ENCODE measurements around the gene CIRBP. TPM values are rescaled to one million over a fixed set of nuclear protein-coding genes. Genes with fewer than 3 reads are reported as not detected.

The CIRBP gene
- total RNA-seq, 2 donors from 2014 or later: 163 to 179 TPM

DNA sequence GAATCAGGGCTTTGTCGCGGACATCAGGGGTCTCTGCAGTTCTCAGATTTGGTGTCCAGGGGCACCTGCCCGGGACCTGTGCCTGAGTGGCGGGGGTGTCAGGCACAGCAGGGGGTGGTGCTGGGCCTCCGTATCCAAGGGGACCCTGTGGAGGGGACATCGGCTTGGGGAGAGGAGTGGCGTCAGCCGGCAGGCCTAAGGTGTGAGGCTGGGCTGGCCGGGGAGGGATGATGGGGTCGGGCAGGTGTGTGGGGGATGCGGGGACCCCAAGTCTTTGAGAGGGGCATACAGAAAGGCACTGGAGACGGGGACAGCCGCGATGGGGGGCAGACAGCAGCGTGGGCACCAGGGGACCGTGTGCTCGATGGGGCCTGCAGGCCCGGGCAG lies 19.1 kb downstream of the CIRBP start:
- peak overlapping the region; percentile 53 for H3K4me3 ChIP-seq
- TF ChIP-seq, protein P1, sequence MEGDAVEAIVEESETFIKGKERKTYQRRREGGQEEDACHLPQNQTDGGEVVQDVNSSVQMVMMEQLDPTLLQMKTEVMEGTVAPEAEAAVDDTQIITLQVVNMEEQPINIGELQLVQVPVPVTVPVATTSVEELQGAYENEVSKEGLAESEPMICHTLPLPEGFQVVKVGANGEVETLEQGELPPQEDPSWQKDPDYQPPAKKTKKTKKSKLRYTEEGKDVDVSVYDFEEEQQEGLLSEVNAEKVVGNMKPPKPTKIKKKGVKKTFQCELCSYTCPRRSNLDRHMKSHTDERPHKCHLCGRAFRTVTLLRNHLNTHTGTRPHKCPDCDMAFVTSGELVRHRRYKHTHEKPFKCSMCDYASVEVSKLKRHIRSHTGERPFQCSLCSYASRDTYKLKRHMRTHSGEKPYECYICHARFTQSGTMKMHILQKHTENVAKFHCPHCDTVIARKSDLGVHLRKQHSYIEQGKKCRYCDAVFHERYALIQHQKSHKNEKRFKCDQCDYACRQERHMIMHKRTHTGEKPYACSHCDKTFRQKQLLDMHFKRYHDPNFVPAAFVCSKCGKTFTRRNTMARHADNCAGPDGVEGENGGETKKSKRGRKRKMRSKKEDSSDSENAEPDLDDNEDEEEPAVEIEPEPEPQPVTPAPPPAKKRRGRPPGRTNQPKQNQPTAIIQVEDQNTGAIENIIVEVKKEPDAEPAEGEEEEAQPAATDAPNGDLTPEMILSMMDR (IDR thresholded peaks at IDR 0.05): no peak
- no peaks in the 10 kb centered on the region for H3K9me3 ChIP-seq
- peaks cover 17% of the 10 kb centered on the region for H3K27me3 ChIP-seq
- no peak overlapping the region for H3K9ac ChIP-seq (ENCODE audit: low read depth in 2 of 2, low read length in 2 of 2)
- no peak overlapping the region for H3K27ac ChIP-seq
- peaks cover 9% of the 10 kb centered on the region for H3K4me1 ChIP-seq
- intact Hi-C loops (cut with DNase I): loop anchor here (10.0 kb wide), 1 partner anchor 227 kb away; the partner anchor contains the start of gene ADAMTSL5
- no peaks in the 10 kb centered on the region for H3K36me3 ChIP-seq
- DNase-seq: no peak

DNA sequence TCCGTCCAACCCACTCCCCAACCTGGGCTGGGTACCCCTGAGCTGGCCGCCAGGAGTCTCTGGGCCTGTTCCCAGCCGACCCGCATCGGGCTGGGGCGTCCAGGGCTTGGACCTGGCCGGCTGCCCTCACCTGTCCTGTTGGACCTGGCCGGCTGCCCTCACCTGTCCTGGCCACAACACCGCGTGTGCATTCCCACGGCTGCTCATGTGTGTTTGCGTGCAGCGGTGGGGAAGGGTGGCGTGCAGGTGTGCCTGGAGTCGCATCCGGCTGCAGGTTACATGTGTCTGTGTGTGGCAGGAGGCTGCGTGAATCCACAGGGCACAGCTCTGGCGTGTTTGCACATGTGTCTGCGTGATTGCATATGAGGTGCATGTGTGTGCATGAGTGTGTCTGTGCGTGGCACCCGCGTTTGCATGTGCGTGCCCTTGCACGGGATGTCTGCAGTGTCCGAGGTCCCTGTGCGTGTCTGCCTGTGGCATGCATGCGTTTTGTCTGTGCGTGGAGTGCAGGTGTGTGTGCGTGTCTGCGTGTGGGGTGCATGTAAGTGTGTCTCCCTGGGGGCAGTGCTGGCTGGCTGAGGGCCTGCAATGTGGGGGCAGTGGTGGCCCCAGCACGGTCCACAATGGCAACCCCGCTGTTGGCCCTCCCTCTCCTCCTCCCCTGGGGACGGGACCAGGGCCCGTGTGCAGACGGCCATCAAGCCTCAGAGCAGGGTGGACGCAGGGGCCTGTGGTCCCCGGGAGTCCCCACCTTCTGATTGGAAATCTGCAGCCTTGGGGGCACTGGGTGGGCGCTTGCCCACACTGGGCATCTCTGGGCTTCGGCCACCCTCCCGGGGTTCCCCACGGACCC lies 19.9 kb downstream of the CIRBP start:
- TF ChIP-seq, protein P1 (IDR thresholded peaks at IDR 0.05): no peak
- Histone ChIP-seq H3K4me1 (peaks cover 6% of the 10 kb centered on the region), H3K36me3 (no peaks in the 10 kb centered on the region), H3K9me3 (no peaks in the 10 kb centered on the region), H3K9ac (ENCODE audit: low read depth in 2 of 2, low read length in 2 of 2) (peak overlapping the region in 1 of 2 donors; percentile 19), H3K4me3 (no peak overlapping the region), H3K27me3 (peaks cover 17% of the 10 kb centered on the region), H3K27ac (no peak overlapping the region)
- DNase-seq: no peak
- intact Hi-C loops (cut with DNase I): loop anchor here (10.0 kb wide), 1 partner anchor 226 kb away; the partner anchor contains the start of gene ADAMTSL5

DNA sequence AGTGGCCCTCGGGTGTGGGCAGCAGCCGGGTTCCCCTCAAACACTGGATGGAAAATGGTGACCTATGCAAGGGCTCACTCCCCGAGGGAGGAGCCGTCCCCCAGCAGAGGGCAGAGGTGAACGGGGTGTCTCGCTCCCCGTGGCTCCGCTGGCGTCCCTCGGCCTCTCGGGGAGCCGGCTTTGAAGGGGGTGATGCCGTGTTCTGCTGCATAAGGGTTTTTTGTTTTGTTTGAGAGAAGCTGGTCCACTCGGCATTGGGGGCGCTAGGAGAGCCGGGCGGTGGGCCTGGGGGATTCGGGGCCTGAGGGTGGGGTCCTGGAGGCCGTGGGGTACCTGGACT lies 20.5 kb downstream of the CIRBP start:
- Histone ChIP-seq H3K27ac (no peak overlapping the region), H3K27me3 (peaks cover 15% of the 10 kb centered on the region)

DNA sequence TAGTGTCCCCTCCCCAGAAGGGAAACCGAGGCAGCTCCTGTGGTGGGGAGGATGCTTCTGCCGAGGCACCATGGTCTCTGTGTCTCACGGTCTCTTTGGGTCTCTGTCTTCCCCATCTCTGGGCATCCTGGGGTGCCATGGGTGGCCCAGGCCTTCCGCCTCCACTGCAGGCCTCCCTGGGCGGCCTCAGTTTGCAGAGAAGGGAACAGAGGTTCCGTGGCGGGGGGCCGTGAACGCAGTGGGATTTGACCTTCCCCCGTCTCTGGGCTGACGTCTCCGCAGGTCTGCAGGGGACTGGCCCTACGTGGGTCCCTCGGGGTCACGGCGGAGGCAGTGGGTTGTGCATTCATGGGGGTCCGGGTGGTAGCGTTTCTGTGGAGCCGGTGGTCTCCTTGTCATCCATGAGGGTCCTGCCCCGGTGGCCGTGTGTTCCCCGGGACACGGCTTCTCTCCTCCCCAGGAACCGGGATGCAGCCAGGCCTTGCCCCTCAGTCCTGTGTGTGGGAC lies 21.1 kb downstream of the CIRBP start:
- no peaks in the 10 kb centered on the region for H3K36me3 ChIP-seq
- peak overlapping the region; percentile 12 for H3K4me3 ChIP-seq
- peak overlapping the region; percentile 73 for H3K27ac ChIP-seq
- TF ChIP-seq, protein P1 (IDR thresholded peaks at IDR 0.05): no peak
- peaks cover 14% of the 10 kb centered on the region for H3K27me3 ChIP-seq
- no peaks in the 10 kb centered on the region for H3K9me3 ChIP-seq
- H3K9ac ChIP-seq (ENCODE audit: low read depth in 2 of 2, low read length in 2 of 2): no peak overlapping the region
- no peak for DNase-seq
- intact Hi-C loops (cut with DNase I): no loop called here
- peaks cover 6% of the 10 kb centered on the region for H3K4me1 ChIP-seq

More for the DNA sequence above, 20.5 kb downstream of the CIRBP start:
- intact Hi-C loops (cut with DNase I): loop anchor here (10.0 kb wide), 1 partner anchor 225 kb away; the partner anchor contains the start of gene ADAMTSL5
- Histone ChIP-seq H3K9me3 (no peaks in the 10 kb centered on the region), H3K4me1 (peaks cover 6% of the 10 kb centered on the region), H3K36me3 (no peaks in the 10 kb centered on the region), H3K4me3 (no peak overlapping the region), H3K9ac (ENCODE audit: low read depth in 2 of 2, low read length in 2 of 2) (no peak overlapping the region)
- DNase-seq: no peak
- TF ChIP-seq, protein P1 (IDR thresholded peaks at IDR 0.05): no peak

- DNase-seq: peak; percentile 89
- H3K36me3 ChIP-seq: no peaks in the 10 kb centered on the region
- H3K9ac ChIP-seq (ENCODE audit: low read depth in 2 of 2, low read length in 2 of 2): peak overlapping the region; percentile 60 to 79
- peak overlapping the region; percentile 73 for H3K27ac ChIP-seq
- intact Hi-C loops (cut with DNase I): no loop called here
- peaks cover 6% of the 10 kb centered on the region for H3K4me1 ChIP-seq
- peaks cover 14% of the 10 kb centered on the region for H3K27me3 ChIP-seq
- H3K4me3 ChIP-seq: peak overlapping the region; percentile 23
- no peaks in the 10 kb centered on the region for H3K9me3 ChIP-seq
- TF ChIP-seq, protein P1 (IDR thresholded peaks at IDR 0.05): no peak
Measured at GRCh38 chr19:1290703-1291651, 21.8 kb downstream of the CIRBP start.

Measured in colonic mucosa (tissue), 4 donors.